GM18502 (cell line): ENCODE data around the gene NDUFS1.
"Not testable (repeated sequence)": the region's sequence is repeated elsewhere in the genome, so short reads cannot be mapped to it uniquely, and the experiment has no call there.

Source experiments
- ATAC-seq: cut with Tn5 transposase; IDR thresholded peaks from one replicate; pipeline ENCODE4 v1.9.1; 2021; ENCODE audit warnings: mild to moderate bottlenecking; ENCODE audit not compliant: unreplicated experiment, poor library complexity

NDUFS1 gene

GRCh38 chr2:206105541-206105940, 53.7 kb downstream of the NDUFS1 start:
- no peak for ATAC-seq

GRCh38 chr2:206105038-206105437, 54.2 kb downstream of the NDUFS1 start:
- no peak for ATAC-seq

- ATAC-seq: not testable (repeated sequence)
Observed at GRCh38 chr2:206098872-206099271, 60.4 kb downstream of the NDUFS1 start.

DNA sequence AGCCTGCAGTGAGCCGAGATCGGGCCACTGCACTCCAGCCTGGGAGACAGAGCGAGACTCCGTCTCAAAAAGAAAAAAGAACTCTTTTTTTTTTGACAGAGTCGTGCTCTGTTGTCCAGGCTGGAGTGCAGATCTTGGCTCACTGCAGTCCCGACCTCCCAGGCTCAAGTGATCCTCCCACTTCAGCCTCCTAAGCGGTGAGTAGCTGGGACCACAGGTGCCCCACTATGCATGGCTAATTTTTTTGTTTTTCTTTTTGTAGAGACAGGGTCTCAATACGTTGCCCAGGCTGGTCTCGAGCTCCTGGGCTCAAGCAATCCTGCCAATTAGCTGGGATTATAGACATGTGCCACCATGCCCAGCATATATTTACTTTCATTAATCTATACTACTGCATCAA, 60.8 kb downstream of the NDUFS1 start:
- no peak for ATAC-seq

GRCh38 chr2:206096876-206097275, 62.4 kb downstream of the NDUFS1 start:
- no peak for ATAC-seq

DNA sequence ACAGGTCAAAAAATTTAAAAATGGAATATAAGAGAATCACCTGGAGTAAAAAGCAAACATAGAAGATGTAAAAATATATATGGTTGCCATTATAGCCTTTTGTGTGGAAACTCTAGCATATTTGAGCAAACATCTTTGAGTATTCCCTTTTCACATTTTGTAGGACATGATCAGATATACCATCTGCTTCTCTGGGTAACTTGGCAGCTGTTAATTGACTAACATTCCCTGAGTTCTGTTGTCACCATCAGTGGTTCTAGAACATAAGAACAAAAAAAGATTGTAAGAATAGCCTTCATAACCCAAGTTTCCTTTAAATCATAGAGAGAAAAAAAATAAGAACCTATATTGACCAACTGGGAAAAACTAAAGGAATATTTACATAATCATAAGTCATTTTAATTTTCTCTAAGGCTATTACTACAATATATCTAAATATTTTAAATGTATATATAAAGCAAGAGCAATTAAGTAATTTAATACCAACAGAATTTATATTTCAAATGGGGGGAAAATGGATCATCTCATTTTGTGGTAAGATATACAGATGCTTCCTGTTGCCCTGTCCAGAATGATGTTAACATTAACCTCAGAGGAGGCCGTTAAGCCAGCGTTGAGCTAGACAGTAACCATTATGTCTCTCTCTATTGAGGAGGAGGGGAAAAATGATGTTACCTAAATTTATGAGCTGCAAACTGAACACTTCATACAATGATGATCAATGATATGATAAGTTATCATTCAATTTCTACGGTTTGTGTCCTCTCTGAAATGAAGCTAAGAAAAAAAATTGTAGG, 63.5 kb downstream of the NDUFS1 start:
- ATAC-seq: no peak

GRCh38 chr2:206092297-206092696, 66.9 kb downstream of the NDUFS1 start:
- ATAC-seq: no peak

DNA sequence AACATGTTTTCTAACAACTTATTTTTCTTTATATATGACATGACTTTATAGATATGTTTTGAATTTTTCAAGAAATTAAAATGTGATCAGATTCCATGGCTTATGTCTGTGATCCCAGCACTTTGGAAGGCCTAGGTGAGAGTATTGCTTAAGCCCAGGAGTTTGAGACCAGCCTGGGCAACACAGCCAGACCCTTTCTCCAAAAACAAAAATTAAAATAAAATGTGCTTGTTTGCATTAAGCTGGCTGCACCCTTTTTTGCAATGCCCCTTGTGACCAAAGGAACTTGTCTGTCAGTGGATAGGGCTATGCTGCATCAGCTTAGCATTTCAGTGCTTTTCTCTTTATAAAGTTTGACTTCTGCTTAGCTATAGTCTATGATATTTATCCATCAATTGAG, 71.0 kb downstream of the NDUFS1 start:
- no peak for ATAC-seq

DNA sequence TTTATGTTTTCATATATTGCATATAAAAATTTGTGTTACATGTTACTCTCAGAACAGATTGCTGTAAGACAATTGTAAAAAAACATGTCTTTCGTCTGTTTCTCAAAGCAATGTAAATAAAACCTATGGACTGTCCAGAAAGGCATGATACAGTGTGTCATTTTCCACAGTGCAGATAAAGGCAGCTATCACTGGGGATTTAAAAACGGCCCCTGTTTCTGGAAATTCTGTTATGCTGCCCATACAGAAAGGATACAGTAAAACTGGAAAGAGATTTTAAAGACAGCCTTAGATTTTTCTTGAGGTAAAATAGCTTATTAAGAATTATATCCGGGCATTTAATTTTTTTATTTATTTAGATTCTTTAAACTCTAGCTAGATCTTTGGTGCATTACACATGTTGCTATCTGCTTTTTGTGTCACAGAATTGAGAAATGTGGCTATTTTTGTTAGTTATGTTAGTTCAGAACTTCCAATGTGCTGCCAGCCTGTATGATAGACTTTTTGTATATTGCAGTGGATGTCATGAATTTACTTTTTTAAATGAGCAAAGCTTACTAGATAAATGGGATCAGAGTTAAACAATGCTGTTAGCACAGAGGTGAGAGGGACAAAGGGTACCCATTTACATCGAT, 72.4 kb downstream of the NDUFS1 start:
- ATAC-seq: no peak

DNA sequence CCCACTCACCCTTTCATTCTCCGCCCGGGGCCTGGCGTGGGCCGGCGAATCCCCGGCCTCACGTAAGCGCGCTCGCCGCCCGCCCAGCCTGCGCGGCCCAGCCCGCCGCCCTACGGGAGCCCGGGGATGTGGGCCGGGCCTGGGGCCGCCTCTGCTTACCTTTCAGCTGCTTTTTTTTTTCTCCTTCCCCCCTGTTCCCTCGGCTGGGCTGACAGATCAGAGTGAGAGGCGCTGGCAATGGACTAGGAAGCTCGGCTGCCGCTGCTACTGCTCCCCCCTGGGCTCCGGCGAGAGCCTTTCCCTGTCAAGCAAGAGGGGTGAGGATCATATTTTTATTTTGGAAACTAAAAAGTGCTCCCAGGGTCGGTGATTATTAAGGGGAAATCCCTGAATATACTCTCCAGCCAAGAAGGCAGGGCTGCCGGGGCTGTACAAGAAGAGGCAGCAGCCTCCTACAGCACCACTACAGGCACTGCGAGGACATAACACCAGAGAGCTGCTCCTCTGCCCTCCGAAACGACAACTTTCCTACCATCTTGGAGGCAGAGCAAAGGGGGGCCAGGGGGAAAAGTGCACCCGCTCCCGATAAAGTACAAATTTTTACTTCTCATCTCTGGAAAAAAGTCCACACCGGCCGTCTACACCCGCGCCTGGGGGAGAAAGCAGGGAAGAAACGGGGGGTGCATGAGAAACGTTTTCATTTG, 73.3 kb downstream of the NDUFS1 start, which contains the start of gene INO80D:
INO80D (minus strand) TSS at position 433 of the 704 bp plus-strand sequence. CDS start 23,158 bp downstream, outside the sequence.
- ATAC-seq: peak; percentile 89

DNA sequence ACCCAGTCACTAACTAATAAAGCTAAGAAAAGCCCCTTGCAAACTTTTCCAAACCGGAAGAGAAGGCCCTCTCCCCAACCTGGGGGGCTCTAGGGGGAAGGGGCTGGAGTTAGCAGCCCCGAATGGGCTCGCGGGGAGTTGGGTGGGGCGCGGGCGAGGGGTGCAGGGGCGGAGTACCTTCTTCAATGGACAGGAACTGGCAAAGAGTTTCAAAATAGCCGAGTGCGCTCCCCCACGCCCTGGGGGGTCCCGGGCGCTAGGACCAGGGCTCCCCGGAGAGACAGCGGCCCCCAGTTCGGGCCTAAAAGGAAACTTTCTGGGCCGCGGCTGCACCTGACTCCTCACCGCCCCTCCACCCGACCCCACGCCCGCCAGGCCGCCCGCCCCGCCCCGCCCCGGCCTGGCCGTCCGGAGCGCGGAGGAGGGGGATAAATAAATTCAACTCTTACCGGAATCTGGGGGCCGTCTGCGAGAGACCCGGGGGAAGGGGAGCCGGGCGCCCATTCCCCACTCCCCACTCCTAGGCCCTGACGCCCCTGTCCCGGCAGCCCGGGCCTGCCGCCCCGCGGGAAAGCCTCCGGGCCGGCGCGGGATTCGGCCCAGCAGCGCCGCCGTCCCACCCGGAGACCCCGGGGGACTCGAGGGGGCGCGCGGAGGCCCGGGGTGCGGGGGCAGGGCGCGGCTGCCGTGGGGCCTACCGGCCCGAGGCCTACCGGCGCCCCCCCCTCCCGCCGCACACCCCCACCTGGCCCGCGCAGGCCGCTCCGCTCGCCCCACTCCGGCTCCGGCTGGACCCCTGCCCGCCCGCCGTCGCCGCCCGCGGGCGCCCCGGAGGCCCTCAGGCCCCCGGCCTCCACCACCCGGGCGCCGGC, 74.1 kb downstream of the NDUFS1 start:
- peak; percentile 23 for ATAC-seq

DNA sequence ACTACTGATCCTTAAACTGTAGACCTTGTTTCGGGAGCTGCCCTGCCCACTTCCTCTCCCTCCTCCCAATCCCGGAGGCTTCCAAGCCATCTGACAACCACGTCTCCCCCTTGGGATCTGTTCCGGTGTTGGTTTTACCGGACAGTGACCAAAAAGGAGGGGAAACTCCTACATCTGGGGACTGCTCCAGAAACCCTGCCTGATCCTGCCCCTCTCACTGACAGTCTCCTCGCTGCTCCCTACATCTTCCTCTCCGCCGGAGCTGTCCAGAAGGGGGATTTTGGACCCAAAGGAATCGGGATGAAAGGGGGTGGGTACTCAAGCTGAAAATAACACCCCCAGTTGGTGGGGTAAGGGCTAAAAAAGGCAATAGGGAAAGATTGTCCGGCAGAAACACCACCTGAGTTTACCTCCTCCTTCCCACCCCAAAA, 74.8 kb downstream of the NDUFS1 start:
- ATAC-seq: no peak

- ATAC-seq: peak; percentile 24
Observed at GRCh38 chr2:206083602-206084438, 75.4 kb downstream of the NDUFS1 start.

- ATAC-seq: no peak
Observed at GRCh38 chr2:206082298-206082843, 76.9 kb downstream of the NDUFS1 start.

GRCh38 chr2:206080927-206081326, 78.3 kb downstream of the NDUFS1 start:
- ATAC-seq: no peak

DNA sequence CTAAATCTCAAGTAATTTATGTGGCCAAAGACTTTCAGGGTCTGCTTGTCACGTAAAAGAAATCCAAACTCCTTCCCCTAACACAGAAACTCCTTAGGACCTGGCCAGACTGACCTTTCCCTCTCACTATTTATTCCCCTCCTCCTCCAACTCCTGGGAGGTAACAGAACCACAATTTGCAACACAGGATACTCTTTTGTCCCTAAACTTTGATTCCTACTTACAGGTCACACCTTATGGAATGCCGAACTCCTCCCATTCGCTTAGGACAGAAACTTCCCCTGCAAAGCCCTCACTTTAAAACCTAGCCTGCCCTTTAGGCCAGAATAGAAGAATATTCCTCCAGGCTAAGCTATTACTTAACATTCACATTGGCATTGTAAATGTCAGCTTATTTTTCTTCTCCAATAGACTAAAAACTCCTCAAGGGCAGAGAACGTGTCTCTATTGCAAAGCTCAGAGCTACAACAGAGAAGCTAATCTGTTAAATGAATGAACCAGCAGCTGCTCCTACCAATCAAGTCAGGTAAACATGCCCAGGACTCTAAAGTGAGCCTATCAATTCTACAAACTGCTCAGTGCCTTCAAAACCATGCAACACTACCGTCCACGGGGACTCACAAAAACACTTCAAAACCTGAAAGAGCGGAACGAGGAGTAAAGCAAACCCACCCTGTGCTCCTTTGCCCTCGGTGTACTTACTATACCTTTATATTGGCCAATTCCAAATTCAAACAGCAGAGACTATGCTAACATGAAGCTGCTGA, 79.4 kb downstream of the NDUFS1 start:
- no peak for ATAC-seq

GRCh38 chr2:206077879-206078278, 81.4 kb downstream of the NDUFS1 start:
- not testable (repeated sequence) for ATAC-seq

DNA sequence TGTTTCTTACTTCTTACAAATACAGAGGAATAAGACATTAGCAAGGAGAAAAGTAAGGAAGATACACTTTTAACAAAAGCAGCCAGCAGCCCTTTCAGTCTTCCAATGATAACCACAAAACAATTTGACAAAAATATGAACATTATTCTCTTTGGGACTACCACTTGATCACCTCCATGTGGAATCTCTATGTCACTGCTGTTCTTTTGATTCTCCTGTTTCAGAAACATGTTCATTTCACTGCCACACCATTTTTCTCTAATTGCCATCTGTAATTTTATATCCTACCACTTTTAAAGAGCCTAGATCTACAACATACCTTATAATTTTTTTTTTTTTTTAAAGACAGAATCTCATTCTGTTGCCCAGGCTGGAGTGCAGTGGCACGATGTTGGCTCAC, 84.1 kb downstream of the NDUFS1 start:
- ATAC-seq: no peak
